ENCODE data around the gene SPTBN5.

DNA sequence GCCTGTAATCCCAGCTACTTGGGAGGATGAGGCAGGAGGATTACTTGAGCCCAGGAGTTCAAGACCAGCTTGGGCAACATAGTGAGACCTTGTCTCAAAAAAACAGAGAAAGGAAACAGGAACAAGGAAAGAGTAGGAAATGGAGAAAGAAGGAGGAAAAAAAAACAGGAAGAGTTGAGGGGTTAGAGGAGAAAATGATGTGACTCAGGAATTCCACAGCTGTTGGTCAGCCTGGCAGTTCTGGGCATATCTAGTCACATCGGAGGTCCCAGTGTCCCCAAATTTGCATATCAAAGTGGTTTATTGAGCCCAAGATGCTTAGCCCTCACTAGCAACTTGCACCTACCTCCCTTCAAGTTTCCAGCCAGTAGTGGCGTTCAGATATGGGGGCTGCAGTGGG is 84.7 kb downstream of the SPTBN5 start:
- no peak for TF ChIP-seq POLR2A (IDR thresholded peaks at IDR 0.05; ENCODE audit: low read length)
- no peak for TF ChIP-seq GATA1 (IDR thresholded peaks at IDR 0.05; ENCODE audit: low read depth, low read length)

Measured in erythroblast (primary cell).